ENCODE data around the gene ALK.

The ALK gene

DNA sequence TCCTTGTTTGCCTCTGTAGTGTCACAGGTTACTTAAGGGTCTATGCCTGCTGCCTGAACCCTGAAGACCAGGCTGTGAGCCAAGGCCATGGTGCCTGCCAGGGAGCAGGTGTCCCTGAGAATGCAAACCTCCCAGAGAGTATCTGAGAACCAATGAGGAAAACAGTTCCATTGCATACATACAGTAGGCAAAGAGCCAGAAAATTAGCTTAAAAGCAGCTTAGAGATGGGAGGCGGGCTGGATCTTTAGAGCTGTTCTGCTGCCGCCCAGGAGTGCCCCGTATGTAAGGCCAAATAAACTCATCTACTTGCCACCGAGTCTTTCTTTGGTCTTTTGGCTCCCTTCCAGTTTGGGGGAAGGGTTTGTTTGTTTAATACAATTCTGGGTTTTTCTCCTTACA is 478.2 kb downstream of the ALK start:
- DNase-seq, result peak; percentile 93 to 98

GRCh38 chr2:29440921-29441623 is 480.3 kb downstream of the ALK start:
- DNase-seq, result peak in 1 of 2 experiments; percentile 39

DNA sequence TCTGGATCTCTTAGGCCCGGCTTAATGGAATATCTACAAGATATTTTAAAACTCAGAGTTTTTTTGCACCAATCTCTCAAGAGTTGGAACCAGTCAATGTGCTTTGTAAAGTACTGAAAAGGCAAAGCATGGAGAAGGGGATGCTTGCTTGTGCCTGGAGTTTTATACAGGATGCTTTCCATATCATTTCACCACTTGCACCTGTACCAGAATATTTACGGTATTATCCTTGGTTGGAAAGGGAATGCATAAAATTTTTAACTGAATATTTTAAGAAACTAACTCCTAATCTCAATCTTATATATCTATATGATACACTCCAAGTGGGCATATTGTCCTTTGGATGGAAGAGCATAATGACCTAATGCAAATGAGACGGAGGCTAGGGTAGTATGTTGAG is 487.5 kb downstream of the ALK start:
- no peak for DNase-seq

GRCh38 chr2:29433128-29433527 is 488.3 kb downstream of the ALK start:
- DNase-seq, result no peak

DNA sequence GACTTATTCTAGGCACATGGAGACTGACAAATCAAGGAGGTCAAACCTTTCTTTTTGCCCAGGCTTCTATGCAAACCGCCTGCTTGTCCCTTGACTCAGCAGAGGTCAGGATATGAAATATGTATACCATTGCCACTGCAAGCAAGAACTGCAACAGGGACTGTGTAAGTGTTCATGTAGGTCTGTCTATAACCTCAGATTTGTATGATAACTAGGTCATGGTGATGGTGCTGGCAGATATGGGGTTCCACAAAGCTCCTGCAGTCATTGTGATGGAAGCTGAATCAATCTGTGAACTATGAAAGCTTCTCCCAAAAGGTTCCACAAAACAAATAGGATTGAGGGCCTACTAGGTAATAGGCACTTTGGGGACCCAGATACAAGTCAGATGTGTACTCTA is 489.9 kb downstream of the ALK start:
- DNase-seq, result no peak

- no peak for DNase-seq
These were observed 490.8 kb downstream of the ALK start for GRCh38 chr2:29430382-29431112.

- DNase-seq, result no peak
These were observed 495.0 kb downstream of the ALK start for GRCh38 chr2:29426354-29426753.

DNA sequence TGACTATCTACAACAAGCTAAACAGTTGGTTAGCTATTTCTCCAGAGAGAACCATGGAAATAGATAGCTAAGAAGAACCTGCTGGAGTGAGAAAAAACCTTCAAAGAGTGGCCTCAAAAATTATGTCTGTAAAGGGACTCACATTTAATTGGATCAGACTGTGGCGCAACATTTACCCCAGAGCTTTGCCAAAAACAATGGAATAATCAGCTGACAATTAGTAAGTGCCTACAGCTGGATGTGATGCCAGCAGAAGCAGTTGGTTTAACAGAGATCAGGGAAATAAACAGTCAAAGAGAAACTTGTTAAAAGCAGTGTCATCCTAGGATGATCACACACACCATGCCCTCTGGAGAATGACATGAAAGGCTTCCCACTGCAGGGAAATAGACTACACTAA is 495.5 kb downstream of the ALK start:
- no peak for DNase-seq

GRCh38 chr2:29423061-29423666 is 498.2 kb downstream of the ALK start:
- peak in 1 of 2 experiments; percentile 21 for DNase-seq

GRCh38 chr2:29420999-29421782 is 500.2 kb downstream of the ALK start:
- DNase-seq, result no peak

- no peak for DNase-seq
These were observed 500.9 kb downstream of the ALK start for GRCh38 chr2:29420464-29420863.

DNA sequence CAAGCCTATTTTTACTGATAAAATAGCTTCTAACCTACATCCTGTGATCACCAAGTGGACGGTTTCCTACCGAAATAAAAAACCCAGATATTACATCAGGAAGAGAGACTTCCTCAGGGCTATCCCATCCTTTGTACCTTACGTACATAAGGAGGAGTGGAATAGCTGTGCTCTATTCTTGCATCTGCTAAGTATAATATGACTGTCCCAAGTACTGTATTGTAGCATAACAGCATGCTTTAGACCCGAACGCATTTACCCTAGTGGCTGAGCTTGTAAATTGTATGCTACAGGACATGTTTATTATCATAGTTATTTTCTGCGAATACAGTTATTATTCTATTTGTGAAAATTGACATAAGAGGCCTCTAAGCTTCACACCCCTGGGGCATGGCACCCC is 503.8 kb downstream of the ALK start:
- DNase-seq, result no peak

- DNase-seq, result no peak
These were observed 509.0 kb downstream of the ALK start for GRCh38 chr2:29412197-29412925.

DNA sequence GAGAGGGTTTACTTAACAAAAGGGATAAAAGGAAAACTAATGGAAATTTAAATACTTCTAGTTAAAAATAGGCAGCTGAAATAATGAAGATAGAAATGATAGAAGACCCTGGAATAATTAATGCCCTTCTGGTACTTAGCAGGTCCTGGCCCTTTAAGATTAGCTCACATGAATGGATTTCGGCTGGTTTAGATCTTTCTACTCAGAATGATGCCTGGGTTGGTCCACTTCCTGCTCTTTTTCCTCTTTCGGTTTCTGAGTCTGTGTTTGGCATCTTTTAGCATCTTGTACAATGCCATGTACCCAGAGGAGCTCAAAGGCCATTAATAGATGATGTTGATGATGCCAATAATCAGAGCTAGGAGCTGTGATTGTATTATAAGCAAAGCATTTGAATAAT is 515.7 kb downstream of the ALK start:
- no peak for DNase-seq

DNA sequence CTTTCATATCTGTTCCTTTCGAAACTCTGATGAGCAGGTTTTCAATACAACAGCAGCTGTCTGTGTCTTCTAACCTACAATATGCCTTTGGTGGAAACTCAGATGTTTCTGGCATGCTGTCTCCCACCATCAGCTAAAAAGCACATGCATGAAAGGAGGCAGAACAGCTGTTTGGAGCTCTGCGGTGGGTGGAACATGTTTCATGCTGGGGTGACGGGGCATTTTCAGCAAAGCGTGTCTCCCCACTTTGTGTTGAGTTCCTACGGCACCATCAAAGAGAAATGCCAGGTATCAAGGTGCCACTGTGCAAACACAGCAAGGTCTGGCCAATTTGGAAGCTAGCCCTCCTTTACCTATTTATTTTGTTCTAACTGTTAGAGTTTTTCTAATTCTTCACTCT is 516.1 kb downstream of the ALK start:
- peak in 1 of 2 experiments; percentile 68 for DNase-seq

GRCh38 chr2:29401994-29402393 is 519.4 kb downstream of the ALK start:
- DNase-seq, result no peak

- DNase-seq, result no peak
These were observed 520.3 kb downstream of the ALK start for GRCh38 chr2:29400930-29401653.

DNA sequence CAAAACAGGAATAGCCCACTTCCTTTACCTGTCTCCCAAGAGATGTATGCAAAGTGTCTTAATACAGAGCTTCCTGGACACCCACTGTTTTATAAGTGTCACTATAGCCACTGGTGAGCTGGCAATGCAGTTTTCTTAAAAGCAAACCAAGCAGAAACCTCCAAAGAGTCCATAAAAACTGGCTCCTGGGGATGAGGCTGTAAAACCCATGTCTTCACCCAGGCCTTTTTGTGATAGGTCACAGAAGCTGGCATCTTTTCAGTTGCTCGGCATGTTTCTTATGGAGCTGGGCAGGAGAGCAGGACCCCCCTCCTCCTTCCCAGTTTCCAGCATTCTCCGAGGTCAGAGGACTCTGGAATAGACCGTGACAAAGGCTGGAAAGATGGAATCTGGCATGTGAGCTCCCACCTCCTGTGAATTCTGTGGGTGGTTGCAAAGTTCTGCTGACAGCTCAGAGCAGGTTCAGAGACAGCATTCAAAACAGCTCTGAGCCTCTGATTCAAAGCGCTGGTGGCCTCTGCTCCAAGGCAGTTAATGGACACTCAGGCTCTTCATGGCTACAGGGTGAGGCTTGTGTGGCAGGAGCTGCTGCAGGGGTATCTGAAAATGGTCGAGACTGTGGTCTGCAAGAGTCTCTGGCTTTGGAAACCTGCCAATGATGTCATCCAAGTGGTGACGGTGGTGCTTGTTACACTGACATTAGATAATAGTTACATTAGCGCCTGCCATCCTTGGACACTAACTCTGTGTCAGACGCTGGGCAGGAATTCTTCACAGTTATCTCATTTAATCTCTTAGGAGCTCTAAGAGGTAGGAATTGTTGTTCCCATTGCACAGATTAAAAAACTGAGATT is 522.8 kb downstream of the ALK start:
- no peak for DNase-seq

- no peak for DNase-seq
These were observed 523.7 kb downstream of the ALK start for GRCh38 chr2:29397713-29398112.

- DNase-seq, result no peak
These were observed 524.3 kb downstream of the ALK start for GRCh38 chr2:29397039-29397438.

GRCh38 chr2:29394981-29395350 is 526.4 kb downstream of the ALK start:
- DNase-seq, result peak in 1 of 2 experiments; percentile 6

Data from NCI-H524 (cell line).